ENCODE data around the gene MMP28. TPM values are rescaled to one million over a fixed set of nuclear protein-coding genes. Genes with fewer than 3 reads are reported as not detected.

Gene MMP28
- total RNA-seq, 2 donors from 2014 or later, result 0.74 TPM; not detected in 1

DNA sequence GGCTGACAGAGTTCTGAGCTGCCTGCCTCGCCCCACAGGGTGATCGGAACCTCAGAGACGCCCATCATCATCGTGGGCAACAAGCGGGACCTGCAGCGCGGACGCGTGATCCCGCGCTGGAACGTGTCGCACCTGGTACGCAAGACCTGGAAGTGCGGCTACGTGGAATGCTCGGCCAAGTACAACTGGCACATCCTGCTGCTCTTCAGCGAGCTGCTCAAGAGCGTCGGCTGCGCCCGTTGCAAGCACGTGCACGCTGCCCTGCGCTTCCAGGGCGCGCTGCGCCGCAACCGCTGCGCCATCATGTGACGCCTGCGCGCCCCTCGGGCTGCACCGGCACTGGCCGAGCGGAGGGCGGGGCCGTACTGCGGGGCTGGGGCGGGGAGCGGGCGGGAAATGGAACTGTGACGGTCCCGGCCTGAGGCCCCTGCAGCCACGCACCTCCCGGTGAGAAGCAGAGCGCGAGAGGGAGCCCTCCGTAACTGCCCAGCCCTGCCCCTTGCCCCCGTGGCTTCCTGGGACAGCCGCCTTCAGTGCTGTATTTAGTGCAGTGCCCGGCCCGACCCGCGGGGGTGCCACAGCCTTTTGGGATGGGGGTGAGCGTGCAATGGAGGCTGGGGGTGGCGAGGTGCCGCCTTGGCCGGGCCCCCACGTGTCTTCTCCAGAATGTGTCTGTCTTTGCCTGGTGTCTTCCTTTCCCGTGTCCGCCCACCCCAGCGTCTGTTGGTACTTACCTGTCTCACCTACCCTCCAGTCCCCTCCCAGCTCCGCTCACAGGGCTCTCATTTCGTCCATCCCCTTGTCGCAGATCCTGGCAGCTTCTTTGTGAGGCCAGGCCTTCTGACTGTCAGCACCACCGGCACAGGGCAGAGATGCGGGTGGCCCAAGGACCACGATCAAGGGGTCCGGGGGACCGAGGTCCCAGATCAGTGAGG lies 54.2 kb downstream of the MMP28 start:
- no peak for DNase-seq (ENCODE audit: low spot score in 2 of 2)
- ATAC-seq, result peak; percentile 49 to 70
- Mint-ChIP-seq H3K36me3 (no peaks in the 10 kb centered on the region), H3K27ac (no peak overlapping the region), H3K9me3 (no peaks in the 10 kb centered on the region)

GRCh38 chr17:35740216-35740615 lies 55.2 kb downstream of the MMP28 start:
- Mint-ChIP-seq H3K9me3 (no peaks in the 10 kb centered on the region), H3K36me3 (no peaks in the 10 kb centered on the region), H3K27ac (no peak overlapping the region)
- ATAC-seq, result no peak
- DNase-seq (ENCODE audit: low spot score in 2 of 2), result no peak

DNA sequence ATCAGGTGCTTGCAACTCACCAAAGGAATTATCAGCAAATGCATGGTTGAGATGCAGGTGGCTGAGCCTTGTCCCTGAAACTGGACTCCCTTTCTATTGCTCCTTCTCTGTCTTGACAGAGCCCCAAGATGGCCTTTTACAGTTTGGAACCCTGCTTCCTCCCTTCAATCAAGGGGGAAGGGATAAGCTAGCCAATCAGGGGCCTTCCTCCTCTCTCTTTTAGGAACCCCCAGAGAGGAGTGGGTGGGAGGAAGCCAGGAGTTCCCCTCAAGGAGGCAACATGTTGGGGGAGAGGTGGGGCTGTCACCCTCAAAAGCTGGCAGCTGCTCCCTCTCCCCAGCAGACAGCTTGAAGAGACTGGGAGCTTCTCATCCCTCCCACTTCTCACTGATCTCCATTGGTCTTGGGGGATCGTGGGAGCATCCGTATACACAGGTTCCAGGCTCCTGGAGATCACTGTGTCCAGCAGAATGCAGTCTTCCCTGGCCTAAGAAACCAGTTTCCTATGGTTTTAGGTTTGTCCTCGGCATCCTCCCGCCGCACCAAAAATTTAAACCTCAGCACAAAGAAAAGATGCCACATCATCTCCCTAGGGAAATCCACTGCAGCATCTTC lies 56.8 kb downstream of the MMP28 start:
- no peak overlapping the region for H3K27ac Mint-ChIP-seq
- H3K9me3 Mint-ChIP-seq, result no peaks in the 10 kb centered on the region
- DNase-seq (ENCODE audit: low spot score in 2 of 2) (no peak), ATAC-seq (no peak)
- no peaks in the 10 kb centered on the region for H3K36me3 Mint-ChIP-seq

- Mint-ChIP-seq H3K36me3 (no peaks in the 10 kb centered on the region), H3K27ac (no peak overlapping the region), H3K9me3 (no peaks in the 10 kb centered on the region)
- DNase-seq (ENCODE audit: low spot score in 2 of 2), result no peak
- ATAC-seq, result no peak
Observed at GRCh38 chr17:35736236-35736635, 59.2 kb downstream of the MMP28 start.

GRCh38 chr17:35735036-35735805 lies 60.2 kb downstream of the MMP28 start:
- DNase-seq (ENCODE audit: low spot score in 2 of 2) (no peak), ATAC-seq (no peak)
- H3K36me3 Mint-ChIP-seq, result no peaks in the 10 kb centered on the region
- no peaks in the 10 kb centered on the region for H3K9me3 Mint-ChIP-seq
- H3K27ac Mint-ChIP-seq, result no peak overlapping the region

- H3K27ac Mint-ChIP-seq, result no peak overlapping the region
- ATAC-seq (no peak), DNase-seq (ENCODE audit: low spot score in 2 of 2) (no peak)
- no peaks in the 10 kb centered on the region for H3K9me3 Mint-ChIP-seq
- H3K36me3 Mint-ChIP-seq, result no peaks in the 10 kb centered on the region
Observed at GRCh38 chr17:35734396-35734795, 61.0 kb downstream of the MMP28 start.

DNA sequence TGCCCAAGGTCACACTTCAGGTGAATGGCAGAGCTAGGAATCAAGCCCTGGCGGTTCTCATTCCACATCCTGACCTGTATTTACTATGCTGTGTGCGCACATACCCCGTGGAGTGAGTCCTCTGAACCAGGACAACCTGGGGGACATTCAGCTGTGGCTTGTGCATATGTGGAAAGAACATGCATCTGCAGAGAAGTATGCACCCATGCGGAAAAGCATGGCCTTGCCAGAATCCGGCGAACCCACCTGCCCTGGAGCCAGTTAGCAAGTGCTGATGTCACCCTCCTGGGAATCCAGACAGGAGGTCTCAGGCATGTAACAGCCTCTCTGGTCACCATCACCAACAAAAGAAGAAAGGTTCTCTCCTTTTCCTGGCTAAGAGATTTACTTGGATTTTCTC lies 62.1 kb downstream of the MMP28 start:
- Mint-ChIP-seq H3K27ac (no peak overlapping the region), H3K36me3 (no peaks in the 10 kb centered on the region), H3K9me3 (no peaks in the 10 kb centered on the region)
- DNase-seq (ENCODE audit: low spot score in 2 of 2) (no peak), ATAC-seq (no peak)

DNA sequence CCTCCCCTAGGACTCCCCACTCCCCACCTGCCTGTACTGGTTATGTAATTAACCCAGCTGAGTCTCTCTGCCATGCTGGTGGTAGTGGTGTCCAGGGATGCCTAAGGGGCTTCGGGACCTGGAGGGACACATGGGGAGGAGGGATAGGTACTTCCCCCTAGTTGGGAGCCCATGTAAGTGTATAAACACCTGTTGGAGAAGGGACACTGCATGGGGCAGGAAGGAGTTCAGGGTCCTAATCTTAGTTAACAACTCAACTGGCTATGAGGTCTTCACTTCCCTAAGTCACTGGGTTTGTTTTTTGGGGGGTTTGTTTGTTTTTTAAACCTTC lies 62.7 kb downstream of the MMP28 start:
- Mint-ChIP-seq H3K9me3 (no peaks in the 10 kb centered on the region), H3K27ac (peak overlapping the region in 1 of 2 donors; percentile 22), H3K36me3 (no peaks in the 10 kb centered on the region)
- DNase-seq (ENCODE audit: low spot score in 2 of 2) (no peak), ATAC-seq (no peak)

GRCh38 chr17:35731917-35732805 lies 63.3 kb downstream of the MMP28 start:
- H3K9me3 Mint-ChIP-seq, result no peaks in the 10 kb centered on the region
- DNase-seq (ENCODE audit: low spot score in 2 of 2) (no peak), ATAC-seq (no peak)
- no peaks in the 10 kb centered on the region for H3K36me3 Mint-ChIP-seq
- H3K27ac Mint-ChIP-seq, result peak overlapping the region in 1 of 2 donors; percentile 22

- ATAC-seq, result peak; percentile 54 to 76
- H3K9me3 Mint-ChIP-seq, result no peaks in the 10 kb centered on the region
- peak in 1 of 2 donors; percentile 54 for DNase-seq (ENCODE audit: low spot score in 2 of 2)
- peak within 1 kb of the TSS in 1 of 2 donors; percentile 58 for H3K27ac Mint-ChIP-seq
- no peaks in the 10 kb centered on the region for H3K36me3 Mint-ChIP-seq
Observed at GRCh38 chr17:35731239-35731916, 64.1 kb downstream of the MMP28 start, which contains the start of gene RASL10B. Gene RASL10B (plus strand): TSS chr17:35731639. CDS start chr17:35735185, 3,546 bp downstream.

- ATAC-seq, result peak; percentile 37 to 44
- H3K36me3 Mint-ChIP-seq, result no peaks in the 10 kb centered on the region
- DNase-seq (ENCODE audit: low spot score in 2 of 2), result no peak
- peak overlapping the region in 1 of 2 donors; percentile 58 for H3K27ac Mint-ChIP-seq
- no peaks in the 10 kb centered on the region for H3K9me3 Mint-ChIP-seq
Observed at GRCh38 chr17:35730400-35731005, 64.9 kb downstream of the MMP28 start.

DNA sequence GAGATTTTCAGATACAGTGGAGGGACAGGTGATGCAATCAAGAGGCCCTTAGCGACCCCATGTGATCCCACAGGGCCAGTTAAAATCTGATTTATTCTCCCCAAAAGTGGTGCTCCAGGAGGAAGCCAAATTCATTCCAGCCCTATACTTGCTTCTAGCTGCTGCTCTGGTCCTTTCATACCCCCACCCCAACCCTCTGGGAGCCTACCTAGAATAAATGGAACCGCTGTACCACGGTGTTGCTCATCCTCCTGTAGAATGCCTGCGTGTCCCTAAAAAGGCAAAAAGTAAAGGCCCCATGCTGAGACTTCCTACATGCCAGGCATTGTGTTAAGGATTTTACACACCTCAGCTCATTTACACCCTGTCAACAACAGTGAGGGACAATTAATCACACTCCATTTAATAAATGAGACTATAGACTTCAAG lies 66.0 kb downstream of the MMP28 start:
- no peaks in the 10 kb centered on the region for H3K9me3 Mint-ChIP-seq
- no peak overlapping the region for H3K27ac Mint-ChIP-seq
- no peaks in the 10 kb centered on the region for H3K36me3 Mint-ChIP-seq

GRCh38 chr17:35728551-35728950 lies 66.9 kb downstream of the MMP28 start:
- Mint-ChIP-seq H3K36me3 (no peaks in the 10 kb centered on the region), H3K9me3 (no peaks in the 10 kb centered on the region)
- no peak for ATAC-seq

More for the DNA sequence above, 66.0 kb downstream of the MMP28 start:
- DNase-seq (ENCODE audit: low spot score in 2 of 2) (no peak), ATAC-seq (no peak)

DNA sequence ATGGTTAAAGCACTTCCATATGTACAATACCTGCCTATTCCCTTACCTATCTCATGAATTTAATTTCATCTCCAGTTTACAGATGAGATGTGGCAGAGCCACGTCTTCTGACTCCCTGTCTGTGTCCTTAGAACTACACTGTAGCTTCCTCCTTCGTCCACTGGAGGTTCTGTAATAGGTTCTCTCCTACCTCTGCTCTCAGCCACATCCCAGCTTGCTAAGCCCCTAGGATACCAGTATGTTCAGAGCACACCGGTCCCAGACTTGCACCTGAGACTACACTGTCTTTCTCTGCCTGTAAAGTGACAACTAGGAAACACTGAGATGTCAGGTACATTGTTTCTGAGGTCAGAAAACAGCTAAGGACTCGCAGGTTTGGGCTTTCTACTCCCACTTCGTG lies 67.8 kb downstream of the MMP28 start:
- Mint-ChIP-seq H3K9me3 (no peaks in the 10 kb centered on the region), H3K27ac (peak overlapping the region in 1 of 2 donors; percentile 26), H3K36me3 (no peaks in the 10 kb centered on the region)
- DNase-seq (ENCODE audit: low spot score in 2 of 2) (no peak), ATAC-seq (no peak)

More at GRCh38 chr17:35728551-35728950, 66.9 kb downstream of the MMP28 start:
- peak overlapping the region in 1 of 2 donors; percentile 38 for H3K27ac Mint-ChIP-seq
- no peak for DNase-seq (ENCODE audit: low spot score in 2 of 2)

- Mint-ChIP-seq H3K36me3 (no peaks in the 10 kb centered on the region), H3K9me3 (no peaks in the 10 kb centered on the region), H3K27ac (no peak overlapping the region)
- ATAC-seq, result no peak
- DNase-seq (ENCODE audit: low spot score in 2 of 2), result no peak
Observed at GRCh38 chr17:35726953-35727460, 68.4 kb downstream of the MMP28 start.
